Measurements from ENCODE around the gene ILF2.

- TF ChIP-seq CTCF (IDR thresholded peaks at IDR 0.05) (no peak), POLR2AphosphoS5 (IDR thresholded peaks at IDR 0.05; ENCODE audit: insufficient read depth in 1 of 2, low read depth in 1 of 2) (no peak)
Measured at GRCh38 chr1:153624965-153625611, 45.7 kb downstream of the ILF2 start.
